Liver (tissue), 9 donors: ENCODE data around the gene CDPF1. TPM values are rescaled to one million over a fixed set of nuclear protein-coding genes. Genes with fewer than 3 reads are reported as not detected.

Experiments used
- DNase-seq: peaks from one replicate; pipeline ENCODE4 v3.0.0-alpha.2; 2017; ENCODE audit warnings: low spot score
- H3K27ac ChIP-seq, 2 donors: one replicate each; pipeline ENCODE4 v1.7.0; 2013; ENCODE audit warnings: inconsistent platforms in 2 of 2, low read length in 2 of 2, control low read depth in 1 of 2, low read depth in 1 of 2, mild to moderate bottlenecking in 1 of 2
- H3K27me3 ChIP-seq, 4 donors: one replicate each; pipeline versions ENCODE4 v1.6.1 to v1.7.0; 2013; ENCODE audit warnings: low read length in 3 of 4, inconsistent platforms in 1 of 4, mild to moderate bottlenecking in 1 of 4, moderate library complexity in 1 of 4; ENCODE audit not compliant: control insufficient read depth in 4 of 4, insufficient read depth in 4 of 4
- H3K36me3 ChIP-seq, 4 donors: one replicate each; pipeline versions ENCODE4 v1.6.1 to v1.7.0; 2013; ENCODE audit warnings: low read length in 3 of 4, mild to moderate bottlenecking in 3 of 4, low read depth in 1 of 4, moderate library complexity in 1 of 4; ENCODE audit not compliant: control insufficient read depth in 4 of 4, insufficient read depth in 3 of 4
- H3K4me1 ChIP-seq, 4 donors: one replicate each; pipeline versions ENCODE4 v1.6.1 to v1.7.0; 2013; ENCODE audit warnings: low read length in 3 of 4, mild to moderate bottlenecking in 3 of 4, moderate library complexity in 1 of 4; ENCODE audit not compliant: control insufficient read depth in 4 of 4, insufficient read depth in 4 of 4
- H3K4me3 ChIP-seq, 3 donors: one replicate each; pipeline versions ENCODE4 v1.6.1 to v1.7.0; 2013; ENCODE audit warnings: low read length in 3 of 3, control low read depth in 1 of 3, low read depth in 1 of 3, mild to moderate bottlenecking in 1 of 3
- H3K9ac ChIP-seq, 2 donors: one replicate each; pipeline ENCODE4 v1.7.0; 2013; ENCODE audit warnings: low read length in 2 of 2, mild to moderate bottlenecking in 2 of 2, moderate library complexity in 2 of 2, control low read depth in 1 of 2, low read depth in 1 of 2
- H3K9me3 ChIP-seq, 4 donors: one replicate each; pipeline versions ENCODE4 v1.6.1 to v1.7.0; 2013; ENCODE audit warnings: low read length in 3 of 4; ENCODE audit not compliant: control insufficient read depth in 4 of 4
- ATF3 ChIP-seq: IDR thresholded peaks from 2 replicates; pipeline ENCODE4 v1.6.1; 2016; ENCODE audit warnings: antibody characterized with exemption
- EGR1 ChIP-seq, 2 donors: IDR thresholded peaks; 2 replicates each; pipeline ENCODE4 v1.6.1; 2016 to 2018; ENCODE audit warnings: antibody characterized with exemption in 2 of 2, low read depth in 2 of 2
- FOXA1 ChIP-seq: IDR thresholded peaks from 2 replicates; pipeline ENCODE4 v1.6.1; 2016; ENCODE audit warnings: antibody characterized with exemption
- GABPA ChIP-seq, 2 donors: IDR thresholded peaks in 1 of 2; conservative IDR thresholded peaks in 1 of 2; 2 replicates each; pipeline ENCODE4 v1.6.1; 2016; ENCODE audit warnings: antibody characterized with exemption in 2 of 2, mild to moderate bottlenecking in 1 of 2, moderate library complexity in 1 of 2
- HNF4A ChIP-seq, 2 donors: conservative IDR thresholded peaks; 2 replicates each; pipeline ENCODE4 v1.6.1; 2016; ENCODE audit warnings: antibody characterized with exemption in 2 of 2, mild to moderate bottlenecking in 2 of 2
- HNF4G ChIP-seq: IDR thresholded peaks from 2 replicates; pipeline ENCODE4 v1.6.1; 2016; ENCODE audit warnings: antibody characterized with exemption
- JUND ChIP-seq, 2 donors: IDR thresholded peaks; 2 replicates each; pipeline ENCODE4 v1.6.1; 2016; ENCODE audit warnings: antibody characterized with exemption in 2 of 2
- MAX ChIP-seq: IDR thresholded peaks from 2 replicates; pipeline ENCODE4 v1.6.1; 2016; ENCODE audit warnings: antibody characterized with exemption
- NR2F2 ChIP-seq: IDR thresholded peaks from 2 replicates; pipeline ENCODE4 v1.6.1; 2016; ENCODE audit warnings: antibody characterized with exemption
- RAD21 ChIP-seq, 2 donors: IDR thresholded peaks; 2 replicates each; pipeline ENCODE4 v1.6.1; 2016; ENCODE audit warnings: antibody characterized with exemption in 2 of 2, mild to moderate bottlenecking in 2 of 2
- RXRA ChIP-seq, 2 donors: IDR thresholded peaks; 2 replicates each; pipeline ENCODE4 v1.6.1; 2017 to 2018; ENCODE audit warnings: antibody characterized with exemption in 2 of 2, mild to moderate bottlenecking in 1 of 2
- SP1 ChIP-seq: IDR thresholded peaks from 2 replicates; pipeline ENCODE4 v1.6.1; 2018; ENCODE audit warnings: antibody characterized with exemption, mild to moderate bottlenecking
- TAF1 ChIP-seq: conservative IDR thresholded peaks from 2 replicates; pipeline ENCODE4 v1.6.1; 2016; ENCODE audit warnings: antibody characterized with exemption, mild to moderate bottlenecking
- YY1 ChIP-seq: IDR thresholded peaks from 2 replicates; pipeline ENCODE4 v1.6.1; 2016; ENCODE audit warnings: antibody characterized with exemption, mild to moderate bottlenecking
- WGBS: extraction: QIAGEN DNeasy Blood & Tissue Kit; methylation state at CpG from one replicate; pipeline ENCODE4 v1.1.7; 2013; 5-methylcytosine and 5-hydroxymethylcytosine counted together
- polyA plus RNA-seq, 2 donors: library from polyadenylated mRNA; stranded (reverse) in 1 of 2; unstranded in 1 of 2; fragments of 200-250 nt in 1 of 2; fragments of >200 nt in 1 of 2; fragmentation: Nextera tagmentation in 1 of 2; extraction: Ambion mirVana in 1 of 2; gene quantifications; one replicate each; pipeline versions ENCODE4 v1.2.1 to v1.2.3, GENCODE V29; 2013 to 2015
- total RNA-seq, 2 donors: library from RNA; depleted of rRNA; stranded (reverse); fragments of >200 nt; gene quantifications; one replicate each; pipeline ENCODE4 v1.2.3, GENCODE V29; 2014
- TF ChIP-seq, protein P1 (sequence below): fragments of 150-350 bp; IDR thresholded peaks from 2 replicates; pipeline ENCODE4 v1.5.1; 2017; ENCODE audit warnings: improper control_type of control experiment, low read depth, low read length; ENCODE audit not compliant: missing input control
- TF ChIP-seq, protein P2 (sequence below): IDR thresholded peaks from 2 replicates; pipeline ENCODE4 v1.6.1; 2016; ENCODE audit warnings: antibody characterized with exemption, mild to moderate bottlenecking
- donor health status: healthy.
- donor health status: healthy.
- donor health status: healthy.
- donor health status: healthy.
- donor health status: healthy.

Gene CDPF1
- total and polyA plus RNA-seq, 4 donors = 3.9 to 6.6 (median 5.3) TPM

- no peak overlapping the region for H3K4me3 ChIP-seq
- TF ChIP-seq SP1 (no peak), RXRA (IDR thresholded peaks at IDR 0.05) (peak; percentile 5 to 15), YY1 (no peak), HNF4A (conservative IDR thresholded peaks at IDR 0.05) (no peak)
- peaks cover 5 to 35% (median 25%) of the 10 kb centered on the region in 4 donors for H3K36me3 ChIP-seq
- H3K4me1 ChIP-seq = peaks cover 7 to 28% (median 16%) of the 10 kb centered on the region in 4 donors
- H3K9me3 ChIP-seq = no peaks in the 10 kb centered on the region
- no peak overlapping the region for H3K9ac ChIP-seq
- no peaks in the 10 kb centered on the region for H3K27me3 ChIP-seq
- DNase-seq = no peak
- WGBS = 71% methylated on average over 2 of the region's 2 CpGs
- no peak overlapping the region for H3K27ac ChIP-seq
Observed at GRCh38 chr22:46294784-46295183, 44.7 kb upstream of the CDPF1 start.

DNA sequence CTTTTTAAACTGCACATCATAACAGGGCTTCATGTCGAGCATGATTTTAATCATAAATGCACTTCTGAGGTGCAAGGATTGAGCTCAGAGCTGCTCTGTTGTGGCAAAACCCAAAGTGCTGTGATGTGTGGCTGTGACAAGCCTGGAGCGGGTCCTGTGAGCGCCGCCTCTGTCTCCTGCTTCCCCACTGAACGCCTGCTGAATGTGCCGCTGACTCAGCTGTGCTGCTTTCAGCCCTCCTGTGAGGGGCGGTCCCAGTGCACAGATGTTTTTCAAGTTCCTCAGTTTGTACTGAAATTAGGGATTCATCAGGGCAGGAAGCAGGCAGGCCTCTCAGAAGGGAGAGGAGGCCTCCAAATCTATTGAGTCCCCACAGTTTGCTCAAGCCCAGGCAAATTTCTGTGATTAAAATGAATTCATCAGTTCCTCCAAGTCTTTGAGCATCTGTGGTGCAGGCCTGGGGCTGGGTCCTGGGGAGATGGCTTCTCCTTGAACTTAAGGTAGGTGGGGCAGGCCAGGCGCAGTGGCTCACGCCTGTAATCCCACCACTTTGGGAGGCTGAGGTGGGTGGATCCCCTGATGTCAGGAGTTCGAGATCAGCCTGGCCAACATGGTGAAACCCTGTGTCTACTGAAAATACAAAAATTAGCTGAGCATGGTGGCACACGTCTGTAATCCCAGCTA is 43.6 kb upstream of the CDPF1 start:
- no peak overlapping the region for H3K9ac ChIP-seq
- H3K9me3 ChIP-seq = no peaks in the 10 kb centered on the region
- DNase-seq = no peak
- peak overlapping the region in 1 of 2 donors; percentile 26 for H3K27ac ChIP-seq
- H3K27me3 ChIP-seq = no peaks in the 10 kb centered on the region
- WGBS = 86% methylated on average over 11 of the region's 11 CpGs
- peaks cover 7 to 30% (median 16%) of the 10 kb centered on the region in 4 donors for H3K4me1 ChIP-seq
- TF ChIP-seq RAD21 (IDR thresholded peaks at IDR 0.05) (no peak), HNF4G (no peak), HNF4A (conservative IDR thresholded peaks at IDR 0.05) (no peak), TAF1 (no peak), ATF3 (no peak), RXRA (IDR thresholded peaks at IDR 0.05) (no peak), JUND (IDR thresholded peaks at IDR 0.05) (no peak), FOXA1 (no peak), NR2F2 (no peak), MAX (no peak), GABPA (IDR thresholded peaks at IDR 0.05 in 1 of 2, conservative IDR thresholded peaks at IDR 0.05 in 1 of 2) (no peak), SP1 (no peak), EGR1 (IDR thresholded peaks at IDR 0.05; ENCODE audit: low read depth in 2 of 2) (no peak), YY1 (no peak)
- TF ChIP-seq, protein P1, sequence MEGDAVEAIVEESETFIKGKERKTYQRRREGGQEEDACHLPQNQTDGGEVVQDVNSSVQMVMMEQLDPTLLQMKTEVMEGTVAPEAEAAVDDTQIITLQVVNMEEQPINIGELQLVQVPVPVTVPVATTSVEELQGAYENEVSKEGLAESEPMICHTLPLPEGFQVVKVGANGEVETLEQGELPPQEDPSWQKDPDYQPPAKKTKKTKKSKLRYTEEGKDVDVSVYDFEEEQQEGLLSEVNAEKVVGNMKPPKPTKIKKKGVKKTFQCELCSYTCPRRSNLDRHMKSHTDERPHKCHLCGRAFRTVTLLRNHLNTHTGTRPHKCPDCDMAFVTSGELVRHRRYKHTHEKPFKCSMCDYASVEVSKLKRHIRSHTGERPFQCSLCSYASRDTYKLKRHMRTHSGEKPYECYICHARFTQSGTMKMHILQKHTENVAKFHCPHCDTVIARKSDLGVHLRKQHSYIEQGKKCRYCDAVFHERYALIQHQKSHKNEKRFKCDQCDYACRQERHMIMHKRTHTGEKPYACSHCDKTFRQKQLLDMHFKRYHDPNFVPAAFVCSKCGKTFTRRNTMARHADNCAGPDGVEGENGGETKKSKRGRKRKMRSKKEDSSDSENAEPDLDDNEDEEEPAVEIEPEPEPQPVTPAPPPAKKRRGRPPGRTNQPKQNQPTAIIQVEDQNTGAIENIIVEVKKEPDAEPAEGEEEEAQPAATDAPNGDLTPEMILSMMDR = no peak
- TF ChIP-seq, protein P2, sequence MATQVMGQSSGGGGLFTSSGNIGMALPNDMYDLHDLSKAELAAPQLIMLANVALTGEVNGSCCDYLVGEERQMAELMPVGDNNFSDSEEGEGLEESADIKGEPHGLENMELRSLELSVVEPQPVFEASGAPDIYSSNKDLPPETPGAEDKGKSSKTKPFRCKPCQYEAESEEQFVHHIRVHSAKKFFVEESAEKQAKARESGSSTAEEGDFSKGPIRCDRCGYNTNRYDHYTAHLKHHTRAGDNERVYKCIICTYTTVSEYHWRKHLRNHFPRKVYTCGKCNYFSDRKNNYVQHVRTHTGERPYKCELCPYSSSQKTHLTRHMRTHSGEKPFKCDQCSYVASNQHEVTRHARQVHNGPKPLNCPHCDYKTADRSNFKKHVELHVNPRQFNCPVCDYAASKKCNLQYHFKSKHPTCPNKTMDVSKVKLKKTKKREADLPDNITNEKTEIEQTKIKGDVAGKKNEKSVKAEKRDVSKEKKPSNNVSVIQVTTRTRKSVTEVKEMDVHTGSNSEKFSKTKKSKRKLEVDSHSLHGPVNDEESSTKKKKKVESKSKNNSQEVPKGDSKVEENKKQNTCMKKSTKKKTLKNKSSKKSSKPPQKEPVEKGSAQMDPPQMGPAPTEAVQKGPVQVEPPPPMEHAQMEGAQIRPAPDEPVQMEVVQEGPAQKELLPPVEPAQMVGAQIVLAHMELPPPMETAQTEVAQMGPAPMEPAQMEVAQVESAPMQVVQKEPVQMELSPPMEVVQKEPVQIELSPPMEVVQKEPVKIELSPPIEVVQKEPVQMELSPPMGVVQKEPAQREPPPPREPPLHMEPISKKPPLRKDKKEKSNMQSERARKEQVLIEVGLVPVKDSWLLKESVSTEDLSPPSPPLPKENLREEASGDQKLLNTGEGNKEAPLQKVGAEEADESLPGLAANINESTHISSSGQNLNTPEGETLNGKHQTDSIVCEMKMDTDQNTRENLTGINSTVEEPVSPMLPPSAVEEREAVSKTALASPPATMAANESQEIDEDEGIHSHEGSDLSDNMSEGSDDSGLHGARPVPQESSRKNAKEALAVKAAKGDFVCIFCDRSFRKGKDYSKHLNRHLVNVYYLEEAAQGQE = no peak
- H3K4me3 ChIP-seq = no peak overlapping the region
- H3K36me3 ChIP-seq = peaks cover 10 to 45% (median 34%) of the 10 kb centered on the region in 4 donors
